IPS-NIHi7 (cell line): ENCODE results near the gene ABHD12.
"Not testable (repeated sequence)": the region's sequence is repeated elsewhere in the genome, so short reads cannot be mapped to it uniquely, and the experiment has no call there.

ENCODE experiments used
- DNase-seq: peaks from one replicate; pipeline ENCODE4 v3.0.0; 2012; ENCODE audit warnings: mixed read lengths; ENCODE audit errors: extremely low spot score

The ABHD12 gene

GRCh38 chr20:25277941-25278521, 112.6 kb downstream of the ABHD12 start:
- DNase-seq = no peak

DNA sequence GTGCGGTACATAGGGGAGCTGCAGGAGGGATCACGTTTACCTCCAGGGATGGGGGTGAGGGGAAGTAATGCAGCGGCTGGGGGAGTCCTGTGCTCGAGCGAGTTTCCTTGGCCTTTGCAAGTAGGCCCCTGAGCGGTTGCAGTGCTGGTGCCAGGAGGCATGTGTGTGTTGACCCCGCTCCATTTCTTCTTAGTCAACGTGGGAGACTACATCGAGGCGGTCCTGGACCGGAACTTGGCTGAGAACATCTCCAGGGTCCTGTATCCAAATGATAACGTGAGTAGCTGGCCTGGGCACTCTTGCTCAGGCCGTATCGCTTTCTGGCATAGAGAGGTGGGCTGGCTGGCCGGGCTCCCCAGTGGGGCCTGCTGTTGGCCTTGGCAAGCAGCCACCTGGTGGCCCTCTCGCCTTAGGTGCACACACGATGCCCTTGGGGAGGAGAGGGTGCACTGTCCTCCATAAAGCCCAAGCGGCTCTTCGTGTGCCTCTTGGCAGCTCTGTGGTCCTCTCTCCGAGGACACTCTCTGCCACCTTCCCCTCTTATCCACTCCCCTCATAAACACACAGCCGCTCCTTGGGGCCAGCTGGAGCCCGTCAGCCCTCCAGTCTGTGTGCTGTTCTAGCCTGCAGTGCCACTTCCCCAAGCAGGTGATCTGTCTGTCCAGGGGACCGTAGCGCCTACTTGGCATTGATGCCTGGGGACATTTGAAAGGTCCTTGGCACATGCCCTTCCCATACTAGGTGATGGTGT, 113.4 kb downstream of the ABHD12 start:
- no peak for DNase-seq

GRCh38 chr20:25276533-25277050, 114.0 kb downstream of the ABHD12 start:
- DNase-seq = no peak

- DNase-seq = no peak
Measured at GRCh38 chr20:25275813-25276532, 114.7 kb downstream of the ABHD12 start.

DNA sequence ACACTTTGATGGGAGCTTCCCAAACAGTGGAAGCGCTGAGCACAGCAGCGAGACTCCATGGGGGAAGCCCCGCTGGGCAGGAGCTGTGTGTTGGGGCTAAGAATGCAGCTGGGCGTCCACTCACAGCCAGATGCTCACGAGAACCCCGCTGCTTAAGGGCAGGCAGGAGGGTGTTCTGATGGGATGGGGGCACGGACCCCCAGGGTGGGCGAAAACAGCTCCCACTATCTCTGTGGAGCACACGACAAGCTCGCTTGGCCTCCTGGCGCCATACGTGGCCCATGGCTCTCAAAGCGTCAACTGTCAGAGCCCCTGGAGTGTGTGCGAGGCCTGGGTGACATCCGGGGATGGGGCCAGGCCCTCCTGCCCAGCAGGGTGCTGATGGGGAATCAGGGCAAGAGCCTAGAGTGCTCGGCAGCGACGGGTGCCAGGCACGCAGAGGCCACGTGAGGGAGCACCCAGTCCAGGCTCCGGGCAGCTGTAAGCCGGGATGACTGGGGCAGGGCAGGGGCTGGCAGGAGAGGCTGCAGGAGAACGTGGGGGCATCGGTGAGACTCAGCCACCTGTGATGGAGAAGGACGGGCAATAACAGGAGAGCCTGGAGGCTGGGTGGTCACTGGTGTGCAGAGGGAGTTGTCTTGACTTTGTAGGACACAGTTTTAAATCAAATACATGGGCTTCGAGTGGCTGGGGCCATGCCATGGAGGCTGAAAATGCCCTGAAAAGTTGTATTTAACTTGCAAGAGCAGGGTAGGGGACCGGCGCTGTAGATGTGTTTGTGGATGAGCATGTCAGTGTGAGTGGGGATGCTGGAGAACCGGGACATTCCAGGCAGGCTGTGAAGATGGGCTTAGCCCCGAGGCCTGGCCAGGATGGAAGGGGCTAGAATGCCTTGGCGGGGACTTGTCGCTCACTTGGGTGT, 115.5 kb downstream of the ABHD12 start:
- no peak for DNase-seq

DNA sequence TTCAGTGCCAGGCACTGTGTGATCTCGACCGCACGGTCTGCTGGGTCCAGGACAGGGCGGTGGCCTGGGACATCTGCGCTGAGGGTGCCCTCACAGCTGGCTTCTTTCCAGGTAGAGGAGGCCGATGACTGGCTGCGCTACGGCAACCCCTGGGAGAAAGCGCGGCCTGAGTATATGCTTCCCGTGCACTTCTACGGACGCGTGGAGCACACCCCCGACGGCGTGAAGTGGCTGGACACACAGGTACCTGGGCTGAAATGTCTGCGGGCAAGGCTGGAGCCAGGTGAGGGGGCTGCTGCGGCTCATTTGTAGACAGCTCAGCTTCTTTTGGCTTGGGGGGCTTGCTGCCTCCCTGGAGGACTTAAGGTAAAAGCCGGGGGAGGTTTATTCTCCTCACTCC, 116.2 kb downstream of the ABHD12 start:
- DNase-seq = no peak

- no peak for DNase-seq
Measured at GRCh38 chr20:25273541-25274358, 116.9 kb downstream of the ABHD12 start.

- no peak for DNase-seq
Measured at GRCh38 chr20:25273046-25273445, 117.6 kb downstream of the ABHD12 start.

DNA sequence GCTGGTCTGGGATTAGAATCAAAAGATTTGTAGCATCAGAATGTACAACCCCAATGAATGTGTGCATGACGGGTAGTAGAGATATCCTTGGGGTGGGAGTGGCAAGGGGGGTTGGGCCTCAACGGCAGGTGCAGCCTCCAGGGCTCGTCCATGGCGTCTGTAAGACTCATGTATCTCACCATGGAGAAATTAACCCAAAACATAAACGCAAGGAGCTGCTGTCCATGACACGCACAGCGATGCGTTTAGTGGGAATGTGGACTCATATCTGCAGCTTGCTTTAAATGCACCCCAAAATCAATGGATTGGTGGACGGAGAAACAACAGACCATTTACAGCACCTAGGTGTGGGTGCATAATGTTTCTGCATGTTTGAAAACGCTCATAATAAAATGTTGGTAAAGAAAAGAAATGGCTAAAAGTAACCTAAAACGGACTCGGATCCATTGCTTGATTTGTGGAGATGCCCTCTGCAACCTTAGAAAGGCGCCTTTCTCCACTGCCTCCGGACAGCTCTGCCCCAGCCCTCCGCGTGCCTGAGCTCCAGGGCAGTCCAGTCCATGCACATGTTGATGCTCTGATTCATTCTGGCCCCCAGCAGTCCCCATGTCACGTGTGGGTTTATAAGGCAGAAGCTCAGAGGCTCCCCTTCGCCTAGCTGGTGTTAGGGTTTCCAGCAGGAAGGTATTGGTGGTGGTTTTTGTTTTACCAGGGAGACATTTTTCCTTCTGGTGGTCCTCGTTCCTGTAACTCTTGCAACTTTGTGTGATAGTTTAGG, 118.2 kb downstream of the ABHD12 start:
- DNase-seq = no peak

- DNase-seq = no peak
Measured at GRCh38 chr20:25271486-25272222, 119.0 kb downstream of the ABHD12 start.

DNA sequence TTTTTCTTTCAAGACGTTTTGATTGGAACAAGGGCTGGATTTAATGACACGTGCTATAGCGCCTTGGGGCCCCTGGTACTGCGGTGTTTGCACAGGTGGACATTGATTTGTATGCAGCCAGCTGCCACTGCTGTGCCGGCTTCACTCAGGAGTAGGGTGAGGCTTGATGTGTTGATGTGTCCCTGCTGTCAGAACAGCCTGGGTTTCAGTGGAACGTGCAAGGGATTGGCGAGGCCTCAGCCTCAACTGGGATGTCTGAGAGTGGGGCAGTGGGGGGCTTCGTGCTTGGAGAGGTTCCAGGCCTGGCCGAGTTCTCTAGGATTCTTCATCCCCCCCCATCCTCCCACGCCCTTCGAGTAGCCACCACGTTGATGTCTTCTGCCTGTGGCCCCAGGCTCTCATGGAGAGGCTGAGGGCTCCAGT, 119.8 kb downstream of the ABHD12 start:
- DNase-seq = no peak

GRCh38 chr20:25269833-25270170, 120.8 kb downstream of the ABHD12 start:
- DNase-seq = no peak

DNA sequence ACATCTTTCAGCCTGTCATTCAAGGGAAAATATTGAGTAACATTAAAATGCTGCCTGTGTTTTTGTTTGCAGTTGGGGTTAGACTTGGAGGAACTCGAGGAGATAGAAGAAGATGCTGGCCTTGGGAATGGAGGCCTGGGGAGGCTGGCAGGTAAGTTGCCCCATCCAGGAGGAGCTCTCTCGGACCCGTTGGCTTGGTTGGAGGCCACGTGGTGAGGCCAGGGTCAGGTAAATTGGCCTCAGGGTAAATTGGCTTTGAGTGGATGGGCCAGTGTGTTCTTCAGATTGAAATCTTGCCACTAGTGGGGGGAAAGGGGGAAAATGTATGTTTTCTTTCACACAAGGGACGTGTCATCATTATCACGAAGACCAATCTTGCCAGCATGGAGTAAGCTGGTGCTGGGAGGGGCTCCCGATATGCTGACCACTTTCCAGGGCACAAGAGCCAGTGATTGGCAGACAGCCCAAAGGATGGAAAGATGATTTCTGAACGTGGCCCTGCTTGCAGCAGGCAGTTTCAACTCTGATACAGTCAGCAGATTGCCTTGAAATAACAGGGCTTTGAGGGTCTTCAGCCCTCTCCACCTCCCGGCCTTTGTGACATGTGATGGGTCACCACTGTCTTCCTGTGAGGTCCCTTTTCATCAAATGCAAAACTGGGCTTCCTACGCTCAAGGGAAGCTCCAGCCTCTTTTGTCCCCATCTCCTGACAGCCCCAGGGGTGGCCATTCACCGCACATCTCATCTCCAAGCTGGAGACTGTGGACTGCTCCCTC, 121.4 kb downstream of the ABHD12 start:
- no peak for DNase-seq

DNA sequence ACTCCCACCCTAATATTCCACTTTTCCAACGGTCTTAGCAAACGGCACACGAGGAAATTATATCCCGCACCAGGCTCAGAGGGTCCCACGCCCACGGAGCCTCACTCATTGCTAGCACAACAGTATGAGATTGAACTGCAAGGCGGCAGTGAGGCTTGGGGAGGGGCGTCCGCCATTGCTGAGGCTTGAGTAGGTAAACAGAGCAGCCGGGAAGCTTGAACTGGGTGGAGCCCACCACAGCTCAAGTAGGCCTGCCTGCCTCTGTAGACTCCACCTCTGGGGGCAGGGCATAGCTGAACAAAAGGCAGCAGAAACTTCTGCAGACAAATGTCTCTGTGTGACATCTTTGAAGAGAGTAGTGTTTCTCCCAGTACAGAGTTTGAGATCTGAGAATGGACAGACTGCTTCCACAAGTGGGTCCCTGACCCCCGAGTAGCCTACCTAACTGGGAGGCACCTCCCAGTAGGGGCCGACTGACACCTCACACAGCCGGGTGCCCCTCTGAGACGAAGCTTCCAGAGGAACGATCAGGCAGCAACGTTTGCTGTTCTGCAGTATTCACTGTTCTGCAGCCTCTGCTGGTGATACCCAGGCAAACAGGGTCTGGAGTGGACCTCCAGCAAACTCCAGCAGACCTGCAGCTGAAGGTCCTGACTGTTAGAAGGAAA, 129.7 kb downstream of the ABHD12 start:
- not testable (repeated sequence) for DNase-seq

- DNase-seq = no peak
Measured at GRCh38 chr20:25259788-25260254, 130.8 kb downstream of the ABHD12 start.

DNA sequence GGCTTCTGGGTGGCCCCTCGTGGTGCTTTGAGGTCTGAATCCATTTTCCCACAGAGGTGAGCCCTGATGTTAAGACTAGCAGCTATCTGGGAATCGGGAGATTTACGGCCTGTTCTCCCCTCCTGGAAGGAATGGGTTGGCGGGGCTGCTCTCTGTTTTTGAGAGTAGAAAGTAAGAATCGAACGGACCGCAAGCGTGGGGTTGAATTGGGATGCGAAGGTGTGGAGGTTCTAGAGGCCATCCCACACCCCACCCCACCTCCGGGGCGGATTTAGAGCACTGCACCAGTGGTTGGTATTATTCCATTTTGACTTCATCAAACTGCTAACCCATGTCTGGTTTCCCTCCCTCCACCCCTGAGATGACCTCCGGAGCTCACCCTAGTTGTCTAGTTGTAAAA, 131.3 kb downstream of the ABHD12 start:
- no peak for DNase-seq

DNA sequence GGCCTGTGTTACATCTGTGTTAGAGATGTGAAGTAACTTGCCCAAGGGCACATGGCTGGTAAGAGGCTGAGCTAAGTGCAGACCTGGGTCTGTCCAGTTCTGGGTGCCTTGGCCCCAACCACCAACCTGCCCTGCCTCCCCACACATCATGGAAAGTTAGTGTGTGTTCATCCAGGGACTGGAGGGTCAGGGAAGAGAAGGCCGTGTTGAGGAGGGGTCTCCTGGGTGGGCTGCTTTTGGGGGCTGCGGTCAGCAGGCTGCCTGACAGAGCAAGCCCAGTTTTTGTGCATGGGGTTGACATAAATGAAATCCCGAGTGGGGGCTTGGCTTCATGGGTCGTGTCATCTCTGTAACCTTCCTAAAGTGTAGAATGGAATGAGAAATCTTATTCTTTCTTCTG, 131.8 kb downstream of the ABHD12 start:
- no peak for DNase-seq

- no peak for DNase-seq
Measured at GRCh38 chr20:25258476-25258805, 132.2 kb downstream of the ABHD12 start.
